GM04504 (cell line): ENCODE measurements around the gene DNMT3L.
"Not testable (repeated sequence)": the region's sequence is repeated elsewhere in the genome, so short reads cannot be mapped to it uniquely, and the experiment has no call there.

Source experiments
- DNase-seq: peaks from one replicate; pipeline ENCODE4 v3.0.0-alpha.2; 2012; ENCODE audit warnings: low read depth

Gene DNMT3L

GRCh38 chr21:44247904-44248303 lies 13.8 kb downstream of the DNMT3L start:
- not testable (repeated sequence) for DNase-seq

GRCh38 chr21:44243980-44244379 lies 17.7 kb downstream of the DNMT3L start:
- DNase-seq = not testable (repeated sequence)

DNA sequence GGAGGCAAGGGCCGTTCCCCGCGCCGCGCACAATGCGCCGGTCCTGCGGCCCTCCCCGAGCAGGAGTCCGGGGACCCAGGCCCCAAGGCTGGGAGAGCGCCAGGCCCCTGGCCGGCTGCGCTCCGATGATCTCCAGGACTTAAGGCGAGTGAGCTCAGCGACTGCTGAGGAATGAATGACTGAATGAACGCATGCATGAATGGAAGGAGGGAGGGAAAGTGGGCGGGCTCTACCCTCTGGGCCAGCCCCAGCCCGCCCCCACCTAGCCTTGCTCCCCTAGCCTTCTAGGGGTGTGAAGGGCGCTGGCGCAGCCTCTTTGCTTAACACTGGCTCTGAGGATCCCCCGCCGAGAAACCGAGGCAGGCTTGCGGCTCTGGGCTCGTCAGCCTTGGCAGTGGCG lies 20.4 kb downstream of the DNMT3L start:
- DNase-seq = not testable (repeated sequence)

DNA sequence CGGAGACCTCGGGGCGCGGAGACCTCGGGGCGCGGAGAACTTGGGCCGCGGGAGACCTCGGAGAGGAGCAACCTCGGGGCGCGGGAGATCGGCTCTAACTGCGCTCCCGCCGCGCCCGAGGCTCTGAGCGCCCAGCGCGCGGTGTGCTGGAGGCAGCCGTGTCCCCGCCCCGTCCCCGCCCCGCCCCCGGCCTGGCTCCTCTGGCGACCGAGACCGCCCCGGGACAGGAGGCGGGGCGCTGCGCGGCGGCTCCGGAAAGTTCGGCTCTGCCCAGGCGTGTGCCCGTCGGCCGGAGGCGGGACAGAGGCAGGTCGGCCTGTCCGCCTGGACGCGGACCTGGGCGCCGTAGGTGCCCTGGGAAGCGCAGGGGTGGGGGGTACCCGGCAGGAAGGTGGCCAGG lies 20.9 kb downstream of the DNMT3L start, which contains the start of gene ICOSLG:
Gene ICOSLG (minus strand): TSS at position 102 of the 400 bp plus-strand sequence. CDS start 126 bp downstream, outside the sequence.
- DNase-seq = not testable (repeated sequence)

GRCh38 chr21:44240353-44240752 lies 21.3 kb downstream of the DNMT3L start:
- not testable (repeated sequence) for DNase-seq

DNA sequence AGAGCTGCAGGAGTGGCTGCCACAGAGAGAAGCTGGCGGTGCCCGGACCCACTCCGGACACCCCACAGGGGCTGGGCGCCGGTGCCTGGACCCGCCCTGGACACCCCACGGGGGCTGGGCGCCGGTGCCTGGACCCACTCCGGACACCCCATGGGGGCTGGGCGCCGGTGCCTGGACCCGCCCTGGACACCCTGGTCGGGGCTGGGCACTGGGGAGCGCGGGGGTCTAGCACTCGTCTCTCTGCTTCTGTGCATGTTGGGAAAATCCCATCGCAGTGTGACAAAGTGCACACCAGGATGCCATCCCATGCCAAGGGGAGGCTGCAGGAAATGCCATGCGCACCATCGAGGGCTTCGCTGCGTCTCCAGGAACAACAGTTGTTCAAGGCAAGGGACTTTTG lies 32.1 kb downstream of the DNMT3L start:
- DNase-seq = not testable (repeated sequence)

- not testable (repeated sequence) for DNase-seq
Observed at GRCh38 chr21:44228109-44228508, 33.6 kb downstream of the DNMT3L start.

- DNase-seq = not testable (repeated sequence)
Observed at GRCh38 chr21:44227614-44228013, 34.1 kb downstream of the DNMT3L start.

- DNase-seq = not testable (repeated sequence)
Observed at GRCh38 chr21:44225605-44226004, 36.1 kb downstream of the DNMT3L start.

GRCh38 chr21:44223334-44223733 lies 38.4 kb downstream of the DNMT3L start:
- DNase-seq = not testable (repeated sequence)

DNA sequence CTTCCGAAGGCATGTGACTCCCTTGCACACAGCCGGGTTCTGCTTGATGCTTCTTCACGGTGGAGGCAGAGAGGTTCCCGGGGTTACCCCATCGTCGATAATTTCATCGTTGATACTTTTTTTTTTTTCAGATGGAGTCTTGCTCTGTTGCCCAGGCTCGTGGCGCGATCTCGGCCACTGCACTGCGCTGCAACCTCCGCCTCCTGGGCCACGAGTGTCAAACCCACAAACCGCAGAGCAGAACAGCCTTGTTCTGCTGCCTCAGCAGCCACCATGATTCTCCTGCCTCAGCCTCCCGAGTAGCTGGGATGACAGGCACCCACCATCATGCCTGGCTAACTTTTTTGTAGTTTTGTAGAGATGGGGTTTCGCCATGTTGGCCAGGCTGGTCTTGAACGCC lies 41.0 kb downstream of the DNMT3L start:
- DNase-seq = not testable (repeated sequence)

DNA sequence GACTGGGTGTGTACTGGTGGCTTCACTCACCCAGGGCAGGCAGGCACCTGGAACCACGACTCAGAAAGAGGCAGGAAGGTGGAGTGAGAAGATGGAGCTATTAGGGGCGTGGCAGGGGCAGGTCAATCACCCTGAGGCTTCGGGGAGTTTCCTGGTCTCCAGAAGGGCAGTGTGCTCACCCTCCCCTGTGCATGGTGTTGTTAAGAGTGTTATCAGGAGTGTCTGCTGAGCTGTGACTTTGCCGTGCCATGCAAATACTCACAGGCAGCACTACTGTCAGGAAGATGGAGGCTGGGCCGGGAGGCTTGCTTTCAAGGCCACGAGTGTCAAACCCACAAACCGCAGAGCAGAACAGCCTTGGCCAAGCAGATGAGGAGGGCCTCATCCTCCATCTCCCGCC lies 43.2 kb downstream of the DNMT3L start:
- not testable (repeated sequence) for DNase-seq

DNA sequence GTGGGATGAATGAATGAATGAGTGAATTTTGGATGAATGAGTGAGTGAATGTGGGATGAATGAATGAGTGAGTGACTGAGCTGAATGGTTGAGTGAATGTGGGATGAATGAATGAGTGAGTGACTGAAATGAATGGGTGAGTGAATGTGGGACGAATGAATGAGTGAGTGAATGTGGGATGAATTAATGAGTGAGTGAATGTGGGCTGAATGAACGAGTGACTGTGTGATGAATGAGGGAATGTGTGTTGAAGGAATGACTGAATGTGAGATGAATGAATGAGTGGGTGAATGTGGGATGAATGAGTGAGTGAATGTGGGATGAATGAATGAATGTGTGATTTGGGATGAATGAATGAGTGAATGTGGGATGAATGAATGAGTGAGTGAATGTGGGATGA lies 49.7 kb downstream of the DNMT3L start:
- DNase-seq = not testable (repeated sequence)

- DNase-seq = not testable (repeated sequence)
Observed at GRCh38 chr21:44211574-44211973, 50.1 kb downstream of the DNMT3L start.

DNA sequence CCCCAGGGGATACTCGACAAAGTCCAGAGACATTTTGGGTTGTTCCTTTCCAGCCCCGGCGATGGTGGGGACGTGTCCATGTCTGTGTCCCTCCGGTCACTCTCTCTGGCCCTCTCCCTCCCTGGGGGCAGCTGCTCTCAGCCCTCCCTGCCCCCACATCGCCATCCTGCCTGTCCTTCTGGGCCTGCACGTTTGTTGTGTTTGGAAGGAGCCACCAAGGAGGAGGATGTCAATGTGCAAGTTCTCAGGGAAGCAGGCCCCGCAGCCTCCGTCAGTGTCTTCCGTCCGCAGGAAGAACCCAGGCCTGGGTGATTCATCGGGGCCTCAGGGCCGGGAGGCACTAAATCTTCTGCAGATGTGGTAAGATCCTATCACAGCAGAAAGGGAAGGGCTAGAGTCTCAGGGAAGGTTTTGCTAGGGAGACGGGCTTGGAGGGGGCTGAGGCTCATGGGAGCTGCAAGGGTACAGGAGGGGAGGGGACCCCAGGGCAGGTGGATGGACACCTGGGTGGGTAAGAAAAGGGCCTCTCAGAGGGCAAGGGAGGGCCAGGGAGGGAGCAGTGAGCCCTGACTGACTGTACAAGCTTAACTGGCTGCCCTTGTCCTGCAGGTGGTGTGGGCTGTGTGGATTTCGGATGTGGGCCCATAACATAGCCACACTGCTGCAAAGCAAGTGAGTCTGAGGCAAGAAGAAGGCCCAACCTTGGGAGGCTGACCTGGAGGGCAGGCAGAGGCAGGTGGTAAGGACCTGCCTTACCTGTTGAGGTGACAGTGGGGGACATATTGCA lies 53.6 kb downstream of the DNMT3L start:
- not testable (repeated sequence) for DNase-seq

DNA sequence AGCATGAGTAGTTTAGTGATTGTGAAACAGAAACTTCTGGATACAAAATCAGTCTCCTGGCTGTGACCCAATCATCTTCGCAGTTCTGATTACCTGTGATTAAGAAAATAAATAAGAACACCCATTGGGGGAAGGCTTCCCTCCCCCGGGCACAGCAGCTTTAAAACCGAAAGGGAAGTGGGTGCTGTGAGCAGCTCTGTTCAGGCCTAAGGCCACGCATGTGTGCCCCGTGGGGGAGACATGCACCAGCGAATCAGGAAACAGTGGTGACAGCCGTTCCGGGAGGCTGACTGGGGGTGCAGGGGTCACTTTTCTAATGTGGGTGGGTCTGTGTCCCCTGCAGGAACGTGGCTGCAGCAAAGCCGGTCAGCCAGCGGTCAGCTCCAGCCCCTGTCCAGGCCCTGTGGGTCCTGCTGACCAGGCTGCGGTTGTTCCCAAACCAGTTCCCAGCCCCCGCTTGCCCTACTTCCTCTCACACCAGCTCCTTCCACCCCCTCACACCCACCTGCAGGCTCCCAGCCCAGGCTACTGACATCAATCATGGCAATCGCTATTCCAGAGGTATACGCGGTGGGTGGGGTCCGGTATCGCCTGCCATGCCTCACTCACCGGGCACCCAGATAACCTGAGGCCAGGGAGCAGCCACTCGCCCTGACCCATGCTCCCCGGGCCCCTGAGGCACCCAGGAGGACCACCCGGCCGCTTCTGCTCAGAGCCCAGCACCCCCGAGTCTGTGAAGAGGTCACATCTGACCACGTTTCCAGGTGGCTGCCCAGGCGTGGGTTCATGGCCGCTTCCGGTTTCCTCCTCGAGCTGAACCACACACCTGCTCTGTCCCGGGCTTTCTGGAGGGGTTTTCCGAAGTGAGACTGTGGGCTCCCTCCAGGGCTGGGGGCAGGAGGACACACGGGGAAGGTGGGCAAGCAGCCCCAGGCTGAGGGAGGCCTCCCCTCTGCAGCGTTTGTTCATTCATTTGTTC lies 54.7 kb downstream of the DNMT3L start:
- DNase-seq = not testable (repeated sequence)

GRCh38 chr21:44206187-44206586 lies 55.5 kb downstream of the DNMT3L start:
- DNase-seq = not testable (repeated sequence)

DNA sequence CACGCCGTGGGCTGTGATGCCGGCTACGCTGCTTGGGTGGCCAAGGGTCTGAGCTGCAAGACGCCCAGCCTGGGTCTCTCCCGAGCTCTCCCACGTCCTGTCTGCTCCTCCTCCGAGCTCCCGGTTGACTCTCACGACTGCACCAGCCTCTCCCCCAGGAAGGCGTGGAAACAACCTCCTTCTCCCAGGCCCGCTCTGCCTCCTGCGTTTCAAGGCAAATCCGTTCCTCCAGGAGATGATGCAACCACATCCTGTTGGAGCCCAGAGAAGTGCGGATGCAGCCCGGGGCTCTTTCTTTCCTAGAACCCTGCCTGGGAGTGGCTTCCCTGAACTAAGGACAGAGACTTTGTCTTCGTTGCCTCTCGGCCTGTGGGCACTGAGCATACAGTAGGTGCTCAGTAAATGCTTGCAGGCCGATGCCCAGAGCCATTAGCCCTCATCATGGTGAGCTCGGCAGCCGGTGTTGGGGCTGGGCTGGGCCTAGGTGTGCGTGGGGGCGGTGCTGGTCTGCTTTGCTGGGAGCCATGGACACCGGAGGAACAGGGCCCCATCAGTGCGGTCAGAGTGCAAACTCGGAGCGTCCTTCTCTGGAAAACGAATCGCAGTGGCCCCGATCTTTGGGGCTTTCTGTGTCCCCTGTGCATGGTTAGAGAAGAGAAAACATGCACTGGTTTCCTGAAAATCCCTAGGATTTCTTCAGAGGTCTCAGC lies 59.0 kb downstream of the DNMT3L start:
- DNase-seq = not testable (repeated sequence)

DNA sequence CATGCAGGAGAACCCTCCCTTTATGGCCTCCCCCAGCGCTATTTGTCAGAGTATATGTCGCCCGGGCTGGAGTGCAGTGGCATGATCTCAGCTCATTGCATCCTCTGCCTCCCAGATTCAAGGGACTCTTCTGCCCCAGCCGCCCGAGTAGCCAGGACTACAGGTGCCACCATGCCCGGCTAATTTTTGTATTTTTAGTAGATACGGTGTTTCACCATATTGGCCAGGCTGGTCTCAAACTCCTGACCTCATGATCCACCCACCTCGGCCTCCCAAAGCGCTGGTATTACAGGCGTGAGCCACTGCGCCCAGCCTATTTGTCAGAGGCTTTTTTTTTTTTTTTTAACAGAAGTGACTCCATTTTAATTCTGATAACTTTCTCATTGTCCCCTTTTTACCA lies 61.7 kb downstream of the DNMT3L start:
- DNase-seq = not testable (repeated sequence)

DNA sequence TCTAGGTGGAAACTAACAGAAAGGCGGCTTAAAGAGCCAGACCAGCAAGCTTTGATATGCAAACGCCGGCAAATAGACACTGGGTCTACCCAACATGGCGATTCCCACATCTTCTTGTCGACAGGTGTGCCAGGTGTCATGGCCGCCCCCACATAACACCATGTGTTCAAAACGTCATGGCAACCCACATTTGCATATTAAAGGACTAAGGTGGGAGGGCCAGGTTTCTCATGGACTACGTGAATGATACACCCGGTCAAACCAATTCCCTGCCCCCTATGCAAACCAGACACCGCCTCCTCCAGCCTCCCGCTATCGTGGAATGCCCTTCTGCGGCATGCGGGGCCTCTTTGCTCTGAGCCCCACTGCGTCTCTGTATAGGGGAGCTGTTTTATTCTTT lies 62.2 kb downstream of the DNMT3L start:
- DNase-seq = no peak

DNA sequence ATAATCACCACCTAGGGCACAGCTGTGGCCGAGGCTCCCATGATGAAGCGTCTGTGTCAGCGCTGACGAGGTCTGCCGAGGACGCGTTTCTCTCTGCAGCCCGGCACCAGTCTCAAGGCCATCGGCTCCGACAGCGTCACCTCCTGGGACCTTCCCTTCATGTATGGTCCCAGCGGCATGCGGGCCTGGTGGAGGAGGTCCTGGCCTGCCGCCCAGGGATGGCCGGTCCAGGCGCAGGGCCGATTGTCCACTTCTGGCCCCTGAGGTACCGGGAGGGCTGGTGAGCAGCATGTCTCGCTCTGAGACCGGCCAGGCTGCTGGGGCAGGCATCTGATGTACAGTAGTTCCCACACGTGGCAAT lies 64.6 kb downstream of the DNMT3L start:
- DNase-seq = not testable (repeated sequence)
